ENCODE measurements around the gene AKAP9. TPM values are rescaled to one million over a fixed set of nuclear protein-coding genes. Genes with fewer than 3 reads are reported as not detected.

The AKAP9 gene
- total and polyA plus RNA-seq, 2 donors (not counting 3 experiments of a cell fraction or from before 2014, with no cell fraction given) = 9.5 to 51.6 TPM

DNA sequence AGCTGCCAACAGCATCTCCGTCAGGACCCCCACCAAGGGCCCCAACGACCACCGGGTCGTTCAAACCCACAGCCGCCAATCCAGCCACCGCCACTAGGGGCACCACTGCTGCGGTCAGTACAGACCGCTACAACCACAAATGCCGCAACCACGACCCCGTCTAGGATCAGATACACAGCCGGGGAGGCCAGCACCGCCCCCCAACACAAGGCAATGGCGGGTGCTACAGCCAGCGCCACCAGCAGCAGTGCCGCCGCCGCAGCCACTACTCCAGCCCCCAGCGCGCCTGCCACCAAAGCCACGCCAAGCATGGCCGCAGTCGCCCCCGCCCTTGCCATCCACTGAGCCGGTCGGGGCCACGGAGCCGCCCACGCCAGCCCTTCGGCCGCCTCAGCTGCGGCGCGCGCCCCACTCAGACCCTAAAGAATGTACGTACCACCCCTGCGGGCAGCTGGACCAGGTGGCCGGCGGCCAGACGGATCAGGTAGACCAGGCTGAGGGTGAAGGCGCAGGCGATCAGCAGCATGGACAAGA, 193.1 kb downstream of the AKAP9 start:
- Histone ChIP-seq H3K4me1 (ENCODE audit: control insufficient read depth, extremely low read depth, insufficient read depth, low read length) (peaks cover 18% of the 10 kb centered on the region), H3K27ac (ENCODE audit: insufficient read depth, low read depth, low read length) (peak overlapping the region; percentile 95), H3K4me3 (replicated peaks in 1 of 3; ENCODE audit: insufficient read depth in 1 of 3, low read depth in 1 of 3, low read length in 3 of 3) (peak overlapping the region; percentile 77 to 84 (median 81)), H3K79me2 (ENCODE audit: control insufficient read depth, insufficient read depth, low read length) (peaks cover 52% of the 10 kb centered on the region), H3K27me3 (ENCODE audit: control insufficient read depth in 2 of 2, insufficient read depth in 2 of 2, low read length in 2 of 2) (no peaks in the 10 kb centered on the region), H2AFZ (ENCODE audit: low read depth, low read length) (peak overlapping the region; percentile 97), H3K9me3 (replicated peaks; ENCODE audit: control insufficient read depth, insufficient read depth, low read length) (no peaks in the 10 kb centered on the region), H4K20me1 (replicated peaks; ENCODE audit: control insufficient read depth, extremely low read depth, insufficient read depth, low read length) (no peaks in the 10 kb centered on the region), H3K9ac (replicated peaks; ENCODE audit: extremely low read depth, insufficient read depth, low read length) (peak overlapping the region; percentile 95), H3K4me2 (ENCODE audit: insufficient read depth, low read length) (peak overlapping the region; percentile 95), H3K9me1 (replicated peaks; ENCODE audit: control insufficient read depth, extremely low read depth, insufficient read depth, low read length) (no peaks in the 10 kb centered on the region), H3K36me3 (ENCODE audit: control insufficient read depth in 2 of 2, extremely low read depth in 1 of 2, insufficient read depth in 2 of 2, low read length in 2 of 2) (peaks cover 0 to 7% of the 10 kb centered on the region in 2 experiments)
- POLR2A ChIA-PET = no interaction called here
- BruUV-seq (replicated peaks) = no TSS peak
- TF ChIP-seq MYC (IDR thresholded peaks at IDR 0.05; ENCODE audit: low read depth, low read length) (no peak), GATA2 (IDR thresholded peaks at IDR 0.05; ENCODE audit: insufficient read depth, insufficient read length, low read depth, low read length) (no peak), POLR2A (IDR thresholded peaks at IDR 0.05; ENCODE audit: low read depth, low read length) (no peak)
- TF ChIP-seq, protein P1, sequence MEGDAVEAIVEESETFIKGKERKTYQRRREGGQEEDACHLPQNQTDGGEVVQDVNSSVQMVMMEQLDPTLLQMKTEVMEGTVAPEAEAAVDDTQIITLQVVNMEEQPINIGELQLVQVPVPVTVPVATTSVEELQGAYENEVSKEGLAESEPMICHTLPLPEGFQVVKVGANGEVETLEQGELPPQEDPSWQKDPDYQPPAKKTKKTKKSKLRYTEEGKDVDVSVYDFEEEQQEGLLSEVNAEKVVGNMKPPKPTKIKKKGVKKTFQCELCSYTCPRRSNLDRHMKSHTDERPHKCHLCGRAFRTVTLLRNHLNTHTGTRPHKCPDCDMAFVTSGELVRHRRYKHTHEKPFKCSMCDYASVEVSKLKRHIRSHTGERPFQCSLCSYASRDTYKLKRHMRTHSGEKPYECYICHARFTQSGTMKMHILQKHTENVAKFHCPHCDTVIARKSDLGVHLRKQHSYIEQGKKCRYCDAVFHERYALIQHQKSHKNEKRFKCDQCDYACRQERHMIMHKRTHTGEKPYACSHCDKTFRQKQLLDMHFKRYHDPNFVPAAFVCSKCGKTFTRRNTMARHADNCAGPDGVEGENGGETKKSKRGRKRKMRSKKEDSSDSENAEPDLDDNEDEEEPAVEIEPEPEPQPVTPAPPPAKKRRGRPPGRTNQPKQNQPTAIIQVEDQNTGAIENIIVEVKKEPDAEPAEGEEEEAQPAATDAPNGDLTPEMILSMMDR (IDR thresholded peaks at IDR 0.05; ENCODE audit: extremely low read depth in 1 of 2, insufficient read depth in 1 of 2, low read depth in 1 of 2, low read length in 2 of 2) = peak; percentile 86 to 90
- dilution Hi-C loops (cut with MboI; ENCODE audit: extremely low pct_ligation_motif_present, low sequenced_read_pairs) = no loop called here
- FAIRE-seq = peak; percentile 62
- CTCF ChIA-PET = interaction anchor here (1.3 to 2.3 kb wide), 3 partner anchors 10 to 314 kb away, joined by 6 to 16 read pairs (median 9); partner anchors contain the start of genes ANKIB1, GATAD1 and KRIT1
- DNase-seq (ENCODE audit: low read depth, low spot score) = peak; percentile 85
- intact Hi-C loops (cut with micrococcal nuclease) = loop anchor here (1.0 to 10.0 kb wide), 2 partner anchors 111 to 313 kb away; partner anchors contain the start of genes ANKIB1, GATAD1 and KRIT1

Data from endothelial cell of umbilical vein (primary cell).